C4-2B (cell line): Measurements from ENCODE around the gene EEF1G.

Experiments
- H3K27ac ChIP-seq: fragments of 450-650 bp; 2 replicates; pipeline ENCODE4 v1.5.1; 2017
- ZFX ChIP-seq: fragments of 450-650 bp; IDR thresholded peaks from 2 replicates; pipeline ENCODE4 v1.6.1; 2017
- TF ChIP-seq, protein P1 (sequence below): fragments of 450-650 bp; conservative IDR thresholded peaks from 2 replicates; pipeline ENCODE4 v1.5.1; 2017; ENCODE audit warnings: mild to moderate bottlenecking

EEF1G gene

GRCh38 chr11:62545437-62546243, 28.1 kb downstream of the EEF1G start:
- H3K27ac ChIP-seq: peak overlapping the region; percentile 75
- TF ChIP-seq ZFX: no peak
- TF ChIP-seq, protein P1, sequence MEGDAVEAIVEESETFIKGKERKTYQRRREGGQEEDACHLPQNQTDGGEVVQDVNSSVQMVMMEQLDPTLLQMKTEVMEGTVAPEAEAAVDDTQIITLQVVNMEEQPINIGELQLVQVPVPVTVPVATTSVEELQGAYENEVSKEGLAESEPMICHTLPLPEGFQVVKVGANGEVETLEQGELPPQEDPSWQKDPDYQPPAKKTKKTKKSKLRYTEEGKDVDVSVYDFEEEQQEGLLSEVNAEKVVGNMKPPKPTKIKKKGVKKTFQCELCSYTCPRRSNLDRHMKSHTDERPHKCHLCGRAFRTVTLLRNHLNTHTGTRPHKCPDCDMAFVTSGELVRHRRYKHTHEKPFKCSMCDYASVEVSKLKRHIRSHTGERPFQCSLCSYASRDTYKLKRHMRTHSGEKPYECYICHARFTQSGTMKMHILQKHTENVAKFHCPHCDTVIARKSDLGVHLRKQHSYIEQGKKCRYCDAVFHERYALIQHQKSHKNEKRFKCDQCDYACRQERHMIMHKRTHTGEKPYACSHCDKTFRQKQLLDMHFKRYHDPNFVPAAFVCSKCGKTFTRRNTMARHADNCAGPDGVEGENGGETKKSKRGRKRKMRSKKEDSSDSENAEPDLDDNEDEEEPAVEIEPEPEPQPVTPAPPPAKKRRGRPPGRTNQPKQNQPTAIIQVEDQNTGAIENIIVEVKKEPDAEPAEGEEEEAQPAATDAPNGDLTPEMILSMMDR: no peak

- peak overlapping the region; percentile 75 for H3K27ac ChIP-seq
- no peak for TF ChIP-seq ZFX
- TF ChIP-seq, protein P1: no peak
Observed at GRCh38 chr11:62544581-62545436, 28.9 kb downstream of the EEF1G start.

DNA sequence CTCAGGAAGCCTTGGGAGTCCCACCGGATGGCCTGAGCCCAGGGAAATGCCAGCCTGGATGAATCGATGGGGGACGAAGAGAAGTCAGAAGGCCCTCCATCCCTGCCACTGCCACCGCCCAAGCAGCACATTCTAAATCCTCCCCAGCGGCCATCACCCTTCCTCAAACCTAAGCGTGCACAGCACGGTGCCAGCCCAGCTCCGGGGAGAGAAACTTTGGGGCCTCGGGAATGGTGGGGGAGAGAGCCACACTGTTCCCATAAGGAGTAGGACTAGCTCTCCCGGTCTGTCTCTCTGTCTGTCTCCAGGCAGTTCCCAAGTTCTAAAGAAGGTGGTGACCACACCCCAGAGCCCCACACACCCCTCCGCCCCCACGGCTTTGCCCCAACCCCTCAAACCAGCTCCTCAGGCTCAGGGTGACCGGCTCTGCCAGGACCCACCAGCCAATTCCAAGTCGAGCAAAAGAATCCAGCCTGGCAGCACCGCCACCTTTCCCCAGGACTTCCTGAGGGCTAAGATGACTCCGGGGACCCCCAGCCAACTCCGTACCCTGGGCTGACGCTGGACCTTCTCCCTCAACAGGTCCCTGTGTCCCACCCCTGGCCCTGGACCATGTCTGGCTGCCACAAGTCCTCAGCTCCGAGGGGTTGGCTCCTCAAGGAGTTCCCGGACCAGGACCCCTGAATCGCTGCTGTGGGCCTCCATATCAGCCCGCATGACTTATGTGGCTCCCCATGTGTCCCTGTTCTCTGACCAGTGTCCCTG, 29.8 kb downstream of the EEF1G start:
- TF ChIP-seq, protein P1: no peak
- TF ChIP-seq ZFX: no peak
- no peak overlapping the region for H3K27ac ChIP-seq

GRCh38 chr11:62542750-62543567, 30.7 kb downstream of the EEF1G start:
- no peak for TF ChIP-seq ZFX
- TF ChIP-seq, protein P1: peak; percentile 98

GRCh38 chr11:62542111-62542745, 31.5 kb downstream of the EEF1G start:
- TF ChIP-seq ZFX: no peak
- TF ChIP-seq, protein P1: no peak
- H3K27ac ChIP-seq: no peak overlapping the region

More at GRCh38 chr11:62542750-62543567, 30.7 kb downstream of the EEF1G start:
- H3K27ac ChIP-seq: no peak overlapping the region
